ENCODE data around the gene TMCC3. TPM values are rescaled to one million over a fixed set of nuclear protein-coding genes. Genes with fewer than 3 reads are reported as not detected.

TMCC3 gene
- polyA plus RNA-seq, 1 donor from 2014 or later: 1.9 TPM

- no peak overlapping the region for H3K9ac ChIP-seq (ENCODE audit: low read length)
- no peaks in the 10 kb centered on the region for H3K27me3 ChIP-seq (ENCODE audit: insufficient read depth, low read depth, low read length)
- H3K27ac ChIP-seq (ENCODE audit: low read length): no peak overlapping the region
Measured at GRCh38 chr12:94538318-94538717, 112.0 kb downstream of the TMCC3 start.

DNA sequence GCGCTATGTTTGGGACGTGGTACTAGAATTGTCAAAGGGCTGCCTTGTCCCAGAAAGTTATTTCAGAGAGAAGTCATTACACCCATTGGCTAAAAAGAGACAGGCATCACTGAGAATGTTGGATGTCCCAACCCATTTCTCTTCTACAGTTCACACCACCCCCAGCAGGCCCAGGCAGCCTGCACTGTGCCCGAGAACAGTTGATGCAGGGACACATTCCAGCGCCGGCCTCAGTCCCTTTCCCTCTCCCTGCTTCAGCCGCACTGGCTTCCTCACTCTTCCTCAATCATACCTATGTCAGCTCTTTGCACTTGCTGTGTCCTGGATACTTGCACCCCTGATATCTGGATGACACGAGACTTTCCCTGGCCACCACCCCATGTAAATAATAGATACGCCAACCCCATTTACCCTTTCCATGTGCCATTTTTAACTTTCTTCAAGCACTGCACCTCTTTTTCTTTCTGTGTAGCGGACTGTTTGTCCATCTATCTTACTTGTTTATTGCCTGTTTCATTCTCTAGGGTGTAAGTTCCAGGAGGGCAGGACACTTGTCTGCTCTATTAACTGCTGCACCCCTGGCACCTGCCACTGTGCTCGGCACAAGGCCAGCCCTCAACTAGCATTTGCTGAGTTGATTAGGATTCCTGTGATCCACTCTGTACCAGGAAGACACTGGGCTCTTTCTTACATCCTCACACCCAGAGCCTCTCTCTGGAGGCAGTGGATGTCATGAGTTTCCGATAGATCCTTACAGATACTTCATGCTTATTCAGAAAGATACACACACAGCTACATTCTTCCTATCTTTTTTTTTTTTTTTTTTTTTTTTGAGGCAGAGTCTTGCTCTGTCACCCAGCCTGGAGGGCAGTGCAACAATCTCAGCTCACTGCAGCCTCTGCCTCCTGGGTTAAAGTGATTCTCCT is 114.1 kb downstream of the TMCC3 start:
- Histone ChIP-seq H4K20me1 (ENCODE audit: insufficient read depth) (no peaks in the 10 kb centered on the region), H3K9ac (ENCODE audit: low read length) (no peak overlapping the region), H3K79me2 (replicated peaks; ENCODE audit: insufficient read depth, low read length) (no peaks in the 10 kb centered on the region), H3K36me3 (ENCODE audit: insufficient read depth, low read length) (no peaks in the 10 kb centered on the region), H3K4me3 (ENCODE audit: low read length) (no peak overlapping the region), H3K27me3 (ENCODE audit: insufficient read depth, low read depth, low read length) (no peaks in the 10 kb centered on the region), H2AFZ (ENCODE audit: low read depth, low read length) (no peak overlapping the region), H3K27ac (ENCODE audit: low read length) (peak overlapping the region; percentile 87), H3K4me2 (ENCODE audit: low read length) (no peak overlapping the region), H3F3A (ENCODE audit: insufficient read depth, low read length, poor library complexity, severe bottlenecking) (no peaks in the 10 kb centered on the region), H3K9me2 (ENCODE audit: insufficient read depth, low read length) (no peaks in the 10 kb centered on the region), H3K9me3 (ENCODE audit: low read length) (no peaks in the 10 kb centered on the region)
- TF ChIP-seq CTCF (IDR thresholded peaks at IDR 0.05; ENCODE audit: poor library complexity, severe bottlenecking): no peak
- no peak for TF ChIP-seq SMC3 (conservative IDR thresholded peaks at IDR 0.05; ENCODE audit: poor library complexity)
- TF ChIP-seq EZH2 (IDR thresholded peaks at IDR 0.05; ENCODE audit: borderline replicate concordance, insufficient read depth, low read length, poor library complexity, severe bottlenecking): no peak
- no peak for TF ChIP-seq RAD21 (conservative IDR thresholded peaks at IDR 0.05)
- no peak for TF ChIP-seq EP300 (conservative IDR thresholded peaks at IDR 0.05; ENCODE audit: poor library complexity, severe bottlenecking)
- TF ChIP-seq MXI1 (conservative IDR thresholded peaks at IDR 0.05; ENCODE audit: poor library complexity, severe bottlenecking): no peak
- no peak for TF ChIP-seq TAF1 (IDR thresholded peaks at IDR 0.05; ENCODE audit: low read depth)

More at GRCh38 chr12:94538318-94538717, 112.0 kb downstream of the TMCC3 start:
- Histone ChIP-seq H3K4me2 (ENCODE audit: low read length) (no peak overlapping the region), H3K4me3 (ENCODE audit: low read length) (no peak overlapping the region), H3K9me3 (ENCODE audit: low read length) (no peaks in the 10 kb centered on the region), H3K79me2 (replicated peaks; ENCODE audit: insufficient read depth, low read length) (no peaks in the 10 kb centered on the region), H2AFZ (ENCODE audit: low read depth, low read length) (no peak overlapping the region), H3F3A (ENCODE audit: insufficient read depth, low read length, poor library complexity, severe bottlenecking) (no peaks in the 10 kb centered on the region), H4K20me1 (ENCODE audit: insufficient read depth) (no peaks in the 10 kb centered on the region), H3K9me2 (ENCODE audit: insufficient read depth, low read length) (no peaks in the 10 kb centered on the region), H3K36me3 (ENCODE audit: insufficient read depth, low read length) (no peaks in the 10 kb centered on the region)
- TF ChIP-seq TAF1 (IDR thresholded peaks at IDR 0.05; ENCODE audit: low read depth): no peak
- TF ChIP-seq POLR2AphosphoS5 (IDR thresholded peaks at IDR 0.05): no peak
- TF ChIP-seq, protein P1, sequence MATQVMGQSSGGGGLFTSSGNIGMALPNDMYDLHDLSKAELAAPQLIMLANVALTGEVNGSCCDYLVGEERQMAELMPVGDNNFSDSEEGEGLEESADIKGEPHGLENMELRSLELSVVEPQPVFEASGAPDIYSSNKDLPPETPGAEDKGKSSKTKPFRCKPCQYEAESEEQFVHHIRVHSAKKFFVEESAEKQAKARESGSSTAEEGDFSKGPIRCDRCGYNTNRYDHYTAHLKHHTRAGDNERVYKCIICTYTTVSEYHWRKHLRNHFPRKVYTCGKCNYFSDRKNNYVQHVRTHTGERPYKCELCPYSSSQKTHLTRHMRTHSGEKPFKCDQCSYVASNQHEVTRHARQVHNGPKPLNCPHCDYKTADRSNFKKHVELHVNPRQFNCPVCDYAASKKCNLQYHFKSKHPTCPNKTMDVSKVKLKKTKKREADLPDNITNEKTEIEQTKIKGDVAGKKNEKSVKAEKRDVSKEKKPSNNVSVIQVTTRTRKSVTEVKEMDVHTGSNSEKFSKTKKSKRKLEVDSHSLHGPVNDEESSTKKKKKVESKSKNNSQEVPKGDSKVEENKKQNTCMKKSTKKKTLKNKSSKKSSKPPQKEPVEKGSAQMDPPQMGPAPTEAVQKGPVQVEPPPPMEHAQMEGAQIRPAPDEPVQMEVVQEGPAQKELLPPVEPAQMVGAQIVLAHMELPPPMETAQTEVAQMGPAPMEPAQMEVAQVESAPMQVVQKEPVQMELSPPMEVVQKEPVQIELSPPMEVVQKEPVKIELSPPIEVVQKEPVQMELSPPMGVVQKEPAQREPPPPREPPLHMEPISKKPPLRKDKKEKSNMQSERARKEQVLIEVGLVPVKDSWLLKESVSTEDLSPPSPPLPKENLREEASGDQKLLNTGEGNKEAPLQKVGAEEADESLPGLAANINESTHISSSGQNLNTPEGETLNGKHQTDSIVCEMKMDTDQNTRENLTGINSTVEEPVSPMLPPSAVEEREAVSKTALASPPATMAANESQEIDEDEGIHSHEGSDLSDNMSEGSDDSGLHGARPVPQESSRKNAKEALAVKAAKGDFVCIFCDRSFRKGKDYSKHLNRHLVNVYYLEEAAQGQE (IDR thresholded peaks at IDR 0.05; ENCODE audit: borderline replicate concordance): no peak
- no peak for TF ChIP-seq CTCF (IDR thresholded peaks at IDR 0.05; ENCODE audit: poor library complexity, severe bottlenecking)
- no peak for TF ChIP-seq EZH2 (IDR thresholded peaks at IDR 0.05; ENCODE audit: borderline replicate concordance, insufficient read depth, low read length, poor library complexity, severe bottlenecking)
- TF ChIP-seq SMC3 (conservative IDR thresholded peaks at IDR 0.05; ENCODE audit: poor library complexity): no peak
- no peak for TF ChIP-seq EP300 (conservative IDR thresholded peaks at IDR 0.05; ENCODE audit: poor library complexity, severe bottlenecking)
- no peak for TF ChIP-seq MXI1 (conservative IDR thresholded peaks at IDR 0.05; ENCODE audit: poor library complexity, severe bottlenecking)
- no peak for TF ChIP-seq RAD21 (conservative IDR thresholded peaks at IDR 0.05)

All from neural cell (in vitro differentiated cells).